HCT116 (cell line): Measurements from ENCODE around the gene PIWIL4. TPM values are rescaled to one million over a fixed set of nuclear protein-coding genes. Genes with fewer than 3 reads are reported as not detected.

Experiments used
- ATAC-seq: fragments of 200-7000 bp; cut with Tn5 transposase; 2 replicates; pipeline ENCODE4 v1.9.1; 2020; ENCODE audit warnings: mild to moderate bottlenecking, moderate library complexity
- BruUV-seq: library from RNA; stranded (reverse); fragments of 400-500 nt; replicated peaks from 2 replicates; lab custom pipeline; 2021; lab: Mats Ljungman, UMichigan
- CTCF ChIA-PET: fragments of 300-600 bp; sonication (Branson Sonifier 250); formaldehyde crosslinking; loops from one replicate; lab custom pipeline; 2021; ENCODE audit warnings: antibody characterized with exemption; lab: Charles Lee
- POLR2A ChIA-PET: fragments of 300-600, 350-600 bp; sonication (Branson Sonifier 250); formaldehyde crosslinking; loops from one replicate; lab custom pipeline; 2021; ENCODE audit warnings: antibody characterized with exemption; lab: Charles Lee
- RAD21 ChIA-PET, 2 experiments: fragments of 300-600 bp; sonication (Branson Sonifier 250); formaldehyde crosslinking; loops; one replicate each; lab custom pipeline; 2023; ENCODE audit warnings: low total read pairs in 2 of 2; ENCODE audit not compliant: uncharacterized antibody in 2 of 2, unreplicated experiment in 2 of 2, low non-redundant PET in 1 of 2; lab: Charles Lee
- DNase-seq: peaks from one replicate; pipeline ENCODE4 v3.0.0-alpha.2; 2010; ENCODE audit warnings: low read depth, low spot score
- H2AFZ ChIP-seq: fragments of 200-600 bp; shearing (Covaris generic), sonication (generic); 2 replicates; pipeline ENCODE4 v1.6.1; 2017; ENCODE audit warnings: low read depth, mixed run types, mixed read lengths, antibody characterized with exemption, low read length; ENCODE audit not compliant: poor library complexity, severe bottlenecking
- H3K27ac ChIP-seq: 2 replicates; pipeline ENCODE4 v1.5.1; 2012; ENCODE audit warnings: low read depth, low read length
- H3K27me3 ChIP-seq: fragments of 200-600 bp; sonication (generic); 2 replicates; pipeline ENCODE4 v1.6.1; 2016; ENCODE audit warnings: mixed run types, low read length, mixed read lengths; ENCODE audit not compliant: insufficient read depth
- H3K36me3 ChIP-seq, 2 experiments: fragments of 200-500 bp in 1 of 2; fragments of 200-600 bp in 1 of 2; sonication (Bioruptor generic) in 1 of 2; sonication (generic) in 1 of 2; 2 replicates each; pipeline versions ENCODE4 v1.5.1 to v1.6.1; 2014 to 2016; ENCODE audit warnings: low read length in 2 of 2, inconsistent platforms in 1 of 2, mixed read lengths in 1 of 2, mixed run types in 1 of 2; ENCODE audit not compliant: insufficient read depth in 2 of 2, control insufficient read depth in 1 of 2
- H3K4me1 ChIP-seq, 2 experiments: fragments of 200-600 bp in 1 of 2; sonication (generic) in 1 of 2; 2 replicates each; pipeline versions ENCODE4 v1.5.1 to v1.6.1; 2012 to 2017; ENCODE audit warnings: low read length in 2 of 2, inconsistent platforms in 1 of 2, mild to moderate bottlenecking in 1 of 2, mixed read lengths in 1 of 2, mixed run types in 1 of 2, moderate library complexity in 1 of 2; ENCODE audit not compliant: insufficient read depth in 2 of 2, control insufficient read depth in 1 of 2
- H3K4me2 ChIP-seq: fragments of 200-600 bp; sonication (generic); 2 replicates; pipeline ENCODE4 v1.6.1; 2017; ENCODE audit warnings: mixed run types, low read length, mixed read lengths
- H3K4me3 ChIP-seq, 2 experiments: fragments of 200-600 bp in 1 of 2; sonication (generic) in 1 of 2; replicated peaks in 1 of 2; 2 replicates each; pipeline ENCODE4 v1.5.1; 2011 to 2016; ENCODE audit warnings: low read length in 2 of 2, control low read depth in 1 of 2, low read depth in 1 of 2, mild to moderate bottlenecking in 1 of 2, mixed read lengths in 1 of 2, mixed run types in 1 of 2
- H3K79me2 ChIP-seq: fragments of 200-600 bp; sonication (generic); 2 replicates; pipeline ENCODE4 v1.6.1; 2017; ENCODE audit warnings: mild to moderate bottlenecking, mixed run types, low read length, moderate library complexity, mixed read lengths; ENCODE audit not compliant: insufficient read depth
- H3K9ac ChIP-seq: fragments of 200-600 bp; sonication (generic); 2 replicates; pipeline ENCODE4 v1.6.1; 2016; ENCODE audit warnings: low read length, mixed read lengths
- H3K9me2 ChIP-seq: fragments of 200-600 bp; sonication (generic), shearing (Covaris generic); 2 replicates; pipeline ENCODE4 v1.6.1; 2017; ENCODE audit warnings: mixed run types, mild to moderate bottlenecking, moderate library complexity; ENCODE audit not compliant: insufficient read depth
- H3K9me3 ChIP-seq, 2 experiments: fragments of 200-500 bp in 1 of 2; fragments of 200-600 bp in 1 of 2; sonication (Bioruptor generic) in 1 of 2; sonication (generic) in 1 of 2; 2 replicates each; pipeline ENCODE4 v1.6.1; 2014 to 2017; ENCODE audit warnings: low read length in 2 of 2, mixed read lengths in 2 of 2, inconsistent platforms in 1 of 2, low read depth in 1 of 2, mild to moderate bottlenecking in 1 of 2, mixed run types in 1 of 2, moderate library complexity in 1 of 2; ENCODE audit not compliant: control insufficient read depth in 1 of 2, insufficient read depth in 1 of 2
- H4K20me1 ChIP-seq: fragments of 200-600 bp; sonication (generic), shearing (Covaris generic); 2 replicates; pipeline ENCODE4 v1.6.1; 2017; ENCODE audit warnings: mixed run types, mild to moderate bottlenecking, moderate library complexity; ENCODE audit not compliant: insufficient read depth
- ATF3 ChIP-seq: IDR thresholded peaks from 2 replicates; pipeline ENCODE4 v1.6.1; 2012
- CBX3 ChIP-seq: IDR thresholded peaks from 2 replicates; pipeline ENCODE4 v1.6.1; 2012; ENCODE audit warnings: low read depth
- CEBPB ChIP-seq: IDR thresholded peaks from 2 replicates; pipeline ENCODE4 v1.6.1; 2012; ENCODE audit warnings: low read depth
- ELF1 ChIP-seq: IDR thresholded peaks from 2 replicates; pipeline ENCODE4 v1.6.1; 2012; ENCODE audit warnings: low read depth, borderline replicate concordance
- EZH2phosphoT487 ChIP-seq: fragments of 200-600 bp; IDR thresholded peaks from 2 replicates; pipeline ENCODE4 v1.6.1; 2018; ENCODE audit warnings: antibody characterized with exemption, borderline replicate concordance
- FOSL1 ChIP-seq: IDR thresholded peaks from 2 replicates; pipeline ENCODE4 v1.6.1; 2012; ENCODE audit warnings: low read depth
- MAX ChIP-seq: IDR thresholded peaks from 2 replicates; pipeline ENCODE4 v1.6.1; 2012
- POLR2AphosphoS5 ChIP-seq: IDR thresholded peaks from 2 replicates; pipeline ENCODE4 v1.6.1; 2011; ENCODE audit warnings: mild to moderate bottlenecking, low read depth, low read length, moderate library complexity
- RAD21 ChIP-seq: IDR thresholded peaks from 2 replicates; pipeline ENCODE4 v1.6.1; 2012; ENCODE audit warnings: low read depth, mild to moderate bottlenecking
- SIN3A ChIP-seq: IDR thresholded peaks from 2 replicates; pipeline ENCODE4 v1.6.1; 2012; ENCODE audit warnings: low read depth
- TCF7L2 ChIP-seq: IDR thresholded peaks from 2 replicates; pipeline ENCODE4 v1.7.0; 2011; ENCODE audit warnings: borderline replicate concordance, inconsistent platforms; ENCODE audit not compliant: insufficient read depth, insufficient read length; ENCODE audit errors: extremely low read depth
- intact Hi-C: fragments of 100-400 bp; cut with micrococcal nuclease; formaldehyde crosslinking; loops from 2 replicates; pipeline ENCODE4 v1.10.0; 2022
- total RNA-seq: library from RNA; stranded (reverse); gene quantifications from one replicate; pipeline ENCODE4 v1.2.1, GENCODE V29; 2021; ENCODE audit not compliant: unreplicated experiment

The PIWIL4 gene
- total RNA-seq, 1 experiment from 2014 or later, result 0.34 TPM

GRCh38 chr11:94668212-94668793 lies 101.1 kb downstream of the PIWIL4 start:
- Histone ChIP-seq H3K9me3 (no peaks in the 10 kb centered on the region), H3K9me2 (no peaks in the 10 kb centered on the region), H3K4me3 (no peak overlapping the region), H3K4me1 (peaks cover 0 to 24% of the 10 kb centered on the region in 2 experiments; a peak in 2 of 4 replicates), H2AFZ (no peak overlapping the region), H3K9ac (no peak overlapping the region), H3K79me2 (no peaks in the 10 kb centered on the region), H3K27me3 (no peaks in the 10 kb centered on the region), H3K36me3 (no peaks in the 10 kb centered on the region), H4K20me1 (no peaks in the 10 kb centered on the region), H3K4me2 (no peak overlapping the region), H3K27ac (no peak overlapping the region)
- no TSS peak for BruUV-seq
- ChIA-PET POLR2A (no interaction called here), CTCF (no interaction called here), RAD21 (no interaction called here)
- ATAC-seq (no peak), DNase-seq (no peak)
- intact Hi-C loops, result no loop called here
- TF ChIP-seq RAD21 (no peak), TCF7L2 (no peak), CBX3 (no peak), MAX (no peak), CEBPB (no peak), EZH2phosphoT487 (no peak), SIN3A (no peak), POLR2AphosphoS5 (no peak), ELF1 (no peak)
- TF ChIP-seq, all 23 proteins: peak for 0

- Histone ChIP-seq H3K9me2 (no peaks in the 10 kb centered on the region), H3K4me3 (no peak overlapping the region), H2AFZ (no peak overlapping the region), H3K9me3 (no peaks in the 10 kb centered on the region), H3K9ac (no peak overlapping the region), H3K27ac (no peak overlapping the region), H3K36me3 (no peaks in the 10 kb centered on the region), H3K79me2 (no peaks in the 10 kb centered on the region), H3K4me2 (no peak overlapping the region), H3K27me3 (no peaks in the 10 kb centered on the region), H4K20me1 (no peaks in the 10 kb centered on the region), H3K4me1 (peaks cover 0 to 23% of the 10 kb centered on the region in 2 experiments; a peak in 2 of 4 replicates)
- no peak for DNase-seq
- RAD21 ChIA-PET, result no interaction called here
- TF ChIP-seq MAX, result no peak
- TF ChIP-seq ATF3, result no peak
- TF ChIP-seq FOSL1, result no peak
- POLR2A ChIA-PET, result no interaction called here
- intact Hi-C loops, result no loop called here
- CTCF ChIA-PET, result no interaction called here
- ATAC-seq, result no peak
- BruUV-seq, result no TSS peak
These were observed 101.9 kb downstream of the PIWIL4 start for GRCh38 chr11:94669023-94669422.

Other genes with a start within 250 kb of the PIWIL4 start
- gene GPR83, start 165.9 kb upstream of the PIWIL4 start, total RNA-seq, result 0.39 TPM
- gene MRE11, start 73.5 kb upstream of the PIWIL4 start, total RNA-seq, result 20.6 TPM
- 8.2 TPM for gene ANKRD49, start 73.4 kb upstream of the PIWIL4 start, total RNA-seq
- gene C11orf97, start 54.9 kb upstream of the PIWIL4 start, total RNA-seq, result not detected
- 5.7 TPM for gene FUT4, start 23.4 kb upstream of the PIWIL4 start, total RNA-seq
- gene AMOTL1, start 201.0 kb downstream of the PIWIL4 start, total RNA-seq, result 27.6 TPM